OCI-LY7 (cell line): ENCODE results near the gene SHISAL2A. TPM values are rescaled to one million over a fixed set of nuclear protein-coding genes. Genes with fewer than 3 reads are reported as not detected.
"Not testable (repeated sequence)": the region's sequence is repeated elsewhere in the genome, so short reads cannot be mapped to it uniquely, and the experiment has no call there.

Experiments used
- BruUV-seq: library from RNA; stranded (reverse); fragments of 400-500 nt; replicated peaks from 2 replicates; lab custom pipeline; 2021; lab: Mats Ljungman, UMichigan
- CTCF ChIA-PET: fragments of 300-600 bp; sonication (Branson Sonifier 250); formaldehyde crosslinking; loops from one replicate; lab custom pipeline; 2022; ENCODE audit warnings: antibody characterized with exemption; ENCODE audit not compliant: unreplicated experiment; lab: Charles Lee
- POLR2A ChIA-PET: fragments of 300-600 bp; sonication (Branson Sonifier 250); formaldehyde crosslinking; loops from one replicate; lab custom pipeline; 2022; ENCODE audit warnings: antibody characterized with exemption; lab: Charles Lee
- DNase-seq: peaks from one replicate; pipeline ENCODE4 v3.0.0-alpha.2; 2015; ENCODE audit warnings: low spot score
- H2AFZ ChIP-seq: fragments of 200-600 bp; sonication (generic), shearing (Covaris generic); 2 replicates; pipeline ENCODE4 v1.6.1; 2014; ENCODE audit warnings: mild to moderate bottlenecking, antibody characterized with exemption, low read length, moderate library complexity
- H3K27ac ChIP-seq: fragments of 200-600 bp; sonication (generic); 2 replicates; pipeline ENCODE4 v1.5.1; 2014; ENCODE audit warnings: mixed run types, low read depth, mild to moderate bottlenecking, moderate library complexity, low read length, inconsistent platforms; ENCODE audit not compliant: poor library complexity, severe bottlenecking
- H3K36me3 ChIP-seq: fragments of 200-600 bp; sonication (generic); 2 replicates; pipeline ENCODE4 v1.6.1; 2014; ENCODE audit warnings: mild to moderate bottlenecking, antibody characterized with exemption, low read length, moderate library complexity, mixed read lengths; ENCODE audit not compliant: insufficient read depth
- H3K4me1 ChIP-seq: fragments of 200-600 bp; sonication (generic); 2 replicates; pipeline ENCODE4 v1.5.1; 2014; ENCODE audit warnings: mild to moderate bottlenecking, low read length; ENCODE audit not compliant: insufficient read depth, poor library complexity, severe bottlenecking
- H3K4me2 ChIP-seq: fragments of 200-600 bp; sonication (generic); 2 replicates; pipeline ENCODE4 v1.6.1; 2014; ENCODE audit warnings: mild to moderate bottlenecking, low read length
- H3K4me3 ChIP-seq: fragments of 200-600 bp; sonication (generic); 2 replicates; pipeline ENCODE4 v1.5.1; 2014; ENCODE audit warnings: mild to moderate bottlenecking, low read depth, low read length; ENCODE audit not compliant: poor library complexity, severe bottlenecking
- H3K79me2 ChIP-seq: fragments of 200-600 bp; sonication (generic); 2 replicates; pipeline ENCODE4 v1.6.1; 2016; ENCODE audit warnings: low read depth, mild to moderate bottlenecking, low read length, moderate library complexity, mixed read lengths; ENCODE audit not compliant: insufficient read depth
- H3K9me2 ChIP-seq: fragments of 200-600 bp; sonication (generic); 2 replicates; pipeline ENCODE4 v1.6.1; 2016; ENCODE audit warnings: mild to moderate bottlenecking, low read length, mixed read lengths; ENCODE audit not compliant: insufficient read depth
- H3K9me3 ChIP-seq: fragments of 200-600 bp; sonication (generic); 2 replicates; pipeline ENCODE4 v1.6.1; 2014; ENCODE audit warnings: mild to moderate bottlenecking, mixed run types, low read length, mixed read lengths
- H4K20me1 ChIP-seq: fragments of 200-600 bp; sonication (generic); 2 replicates; pipeline ENCODE4 v1.6.1; 2014; ENCODE audit warnings: mild to moderate bottlenecking, antibody characterized with exemption, low read length, moderate library complexity, mixed read lengths; ENCODE audit not compliant: insufficient read depth
- CTCF ChIP-seq: fragments of 200-600 bp; sonication (generic); conservative IDR thresholded peaks from 2 replicates; pipeline ENCODE4 v1.5.1; 2014; ENCODE audit warnings: mild to moderate bottlenecking, antibody characterized with exemption, low read length, moderate library complexity, mixed read lengths
- EZH2phosphoT487 ChIP-seq: fragments of 200-600 bp; sonication (generic); IDR thresholded peaks from 2 replicates; pipeline ENCODE4 v1.6.1; 2018; ENCODE audit warnings: low read depth, borderline replicate concordance, mild to moderate bottlenecking, mixed run types, antibody characterized with exemption, low read length, moderate library complexity, mixed read lengths
- intact Hi-C: fragments of 100-400 bp; cut with micrococcal nuclease; formaldehyde crosslinking; loops from one replicate; pipeline ENCODE4 v1.10.0; 2022; ENCODE audit not compliant: unreplicated experiment
- total RNA-seq, 2 experiments: library from RNA; depleted of rRNA in 1 of 2; stranded (reverse); fragments of >200 nt in 1 of 2; shearing (Covaris generic) in 1 of 2; gene quantifications; 2 replicates each; pipeline ENCODE4 v1.2.3, GENCODE V29; 2014 to 2022

SHISAL2A gene
- total RNA-seq, 2 experiments from 2014 or later = 0.27 to 0.69 TPM

- peaks cover 3% of the 10 kb centered on the region for H3K4me1 ChIP-seq
- no peaks in the 10 kb centered on the region for H3K79me2 ChIP-seq
- intact Hi-C loops = no loop called here
- peaks cover 30% of the 10 kb centered on the region for H3K36me3 ChIP-seq
- TF ChIP-seq CTCF = no peak
- no peak for TF ChIP-seq EZH2phosphoT487
- POLR2A ChIA-PET = interaction anchor here (0.6 kb wide), 1 partner anchor 429 kb away, joined by 5 read pairs; no protein-coding TSS in a partner anchor
- CTCF ChIA-PET = no interaction called here
- H3K9me3 ChIP-seq = no peaks in the 10 kb centered on the region
- DNase-seq = no peak
- H3K27ac ChIP-seq = no peak overlapping the region
- no peaks in the 10 kb centered on the region for H4K20me1 ChIP-seq
- BruUV-seq = no TSS peak
- H3K4me3 ChIP-seq = no peak overlapping the region
- H2AFZ ChIP-seq = no peak overlapping the region
- no peak overlapping the region for H3K4me2 ChIP-seq
- H3K9me2 ChIP-seq = no peaks in the 10 kb centered on the region
Measured at GRCh38 chr1:52683367-52683940, 50.5 kb downstream of the SHISAL2A start.

- no TSS peak for BruUV-seq
- no peaks in the 10 kb centered on the region for H3K9me3 ChIP-seq
- H3K4me3 ChIP-seq = no peak overlapping the region
- CTCF ChIA-PET = no interaction called here
- no peak for TF ChIP-seq EZH2phosphoT487
- no peak for TF ChIP-seq CTCF
- H3K36me3 ChIP-seq = peaks cover 36% of the 10 kb centered on the region
- no peak overlapping the region for H2AFZ ChIP-seq
- no peak overlapping the region for H3K27ac ChIP-seq
- peaks cover 3% of the 10 kb centered on the region for H3K4me1 ChIP-seq
- intact Hi-C loops = no loop called here
- no peak for DNase-seq
- no peaks in the 10 kb centered on the region for H3K9me2 ChIP-seq
- no peak overlapping the region for H3K4me2 ChIP-seq
- H4K20me1 ChIP-seq = no peaks in the 10 kb centered on the region
- no peaks in the 10 kb centered on the region for H3K79me2 ChIP-seq
- POLR2A ChIA-PET = interaction anchor here (0.6 to 1.2 kb wide), 3 partner anchors 8 to 141 kb away, joined by 3 to 12 read pairs (median 3); no protein-coding TSS in a partner anchor
Measured at GRCh38 chr1:52684545-52684944, 51.6 kb downstream of the SHISAL2A start.

GRCh38 chr1:52686261-52686751 is 53.3 kb downstream of the SHISAL2A start:
- intact Hi-C loops = loop anchor here (1.0 to 5.0 kb wide), 5 partner anchors 50 to 559 kb away; partner anchors contain the start of genes CC2D1B, ORC1, PRPF38A and TUT4
- DNase-seq = peak; percentile 88
- peak; percentile 83 for TF ChIP-seq CTCF
- H3K79me2 ChIP-seq, BruUV-seq, H3K4me3 ChIP-seq, H2AFZ ChIP-seq, H4K20me1 ChIP-seq, H3K9me3 ChIP-seq, H3K4me1 ChIP-seq, CTCF ChIA-PET, H3K9me2 ChIP-seq, H3K27ac ChIP-seq, H3K4me2 ChIP-seq: not testable (repeated sequence)
- POLR2A ChIA-PET = interaction anchor here (0.6 kb wide), 1 partner anchor 46 kb away, joined by 3 read pairs; no protein-coding TSS in a partner anchor
- peaks cover 51% of the 10 kb centered on the region for H3K36me3 ChIP-seq
